HG02981 (cell line): ENCODE measurements around the gene C1D.
"Not testable (repeated sequence)": the region's sequence is repeated elsewhere in the genome, so short reads cannot be mapped to it uniquely, and the experiment has no call there.

Source experiments
- ATAC-seq: cut with Tn5 transposase; IDR thresholded peaks from one replicate; pipeline ENCODE4 v1.9.1; 2021; ENCODE audit warnings: mild to moderate bottlenecking, moderate library complexity; ENCODE audit not compliant: unreplicated experiment

The C1D gene, protein sequence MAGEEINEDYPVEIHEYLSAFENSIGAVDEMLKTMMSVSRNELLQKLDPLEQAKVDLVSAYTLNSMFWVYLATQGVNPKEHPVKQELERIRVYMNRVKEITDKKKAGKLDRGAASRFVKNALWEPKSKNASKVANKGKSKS

DNA sequence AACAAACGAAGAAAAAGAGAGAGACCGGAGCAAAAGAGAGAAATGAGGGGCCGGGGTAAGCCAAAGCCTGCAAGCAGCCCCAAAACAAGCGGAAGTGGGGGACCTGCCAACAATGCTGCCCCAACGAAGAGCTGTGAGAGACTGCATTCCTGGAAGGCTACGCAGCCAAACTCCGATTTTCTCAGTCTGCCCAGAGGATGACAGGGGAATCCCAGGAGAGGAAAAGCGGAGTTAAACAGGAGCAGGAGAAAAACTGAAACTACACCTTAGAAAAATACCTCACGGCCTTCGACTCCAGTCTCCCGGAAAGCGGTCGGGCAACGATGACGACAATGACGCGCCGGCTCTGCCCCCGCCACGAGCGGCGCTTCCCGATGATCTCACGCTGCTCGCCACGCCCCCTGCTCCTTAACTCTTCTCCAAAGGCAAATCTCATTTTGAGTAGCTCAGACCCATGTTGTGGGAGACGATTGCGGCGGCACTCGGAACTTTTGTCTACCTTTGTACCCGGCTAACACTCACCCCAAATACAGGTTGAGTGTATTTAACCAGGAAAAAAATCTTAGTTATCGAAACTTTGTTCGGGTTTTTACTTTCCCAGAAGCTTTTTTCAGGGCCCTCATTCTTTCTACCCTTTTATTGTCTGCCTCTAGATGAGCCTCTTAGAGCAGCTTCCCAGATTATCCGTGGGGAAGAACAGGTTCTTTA is at the start of gene C1D:
Gene C1D (minus strand): TSS at position 325 of the 708 bp plus-strand sequence. CDS start 15,694 bp downstream, outside the sequence.
- ATAC-seq, result peak; percentile 94

DNA sequence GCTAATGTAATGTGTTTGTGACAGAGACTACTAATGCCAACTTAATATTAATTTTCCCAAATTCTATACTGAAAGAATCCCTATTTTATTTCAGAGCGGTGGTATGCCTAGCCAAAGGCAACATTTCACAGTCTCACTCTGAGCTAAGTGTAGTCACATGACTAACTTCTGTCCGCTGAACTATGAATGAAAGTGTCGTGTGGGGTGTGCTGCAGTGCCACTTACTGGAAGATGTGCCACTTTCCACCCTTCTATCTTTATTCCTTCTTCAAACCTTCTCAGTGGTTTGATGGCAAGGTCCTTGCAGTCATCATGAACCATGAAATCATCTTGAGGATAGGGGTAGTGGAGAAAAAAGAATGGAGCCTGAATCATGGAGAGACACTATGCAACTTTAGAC is 47.3 kb upstream of the C1D start:
- no peak for ATAC-seq

GRCh38 chr2:68108120-68108519 is 45.3 kb upstream of the C1D start:
- no peak for ATAC-seq

DNA sequence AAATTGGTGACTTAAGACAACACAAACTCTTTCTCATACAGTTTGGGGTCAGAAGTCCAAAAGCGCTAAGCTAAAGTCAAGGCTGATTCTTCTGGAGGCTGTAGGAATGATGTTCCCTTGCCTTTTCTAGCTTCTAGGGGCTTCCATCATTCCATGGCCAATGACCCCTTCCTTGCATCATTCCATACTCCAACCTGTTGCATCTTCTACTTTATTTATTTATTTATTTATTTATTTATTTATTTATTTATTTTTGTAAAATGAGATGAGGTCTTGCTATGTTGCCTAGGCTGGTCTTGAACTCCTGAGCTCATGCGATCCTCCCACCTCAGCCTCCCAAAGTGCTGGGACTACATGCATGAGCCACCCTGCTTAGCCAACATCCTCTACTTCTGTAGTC is 44.7 kb upstream of the C1D start:
- ATAC-seq, result no peak

- ATAC-seq, result no peak
These were observed 41.5 kb upstream of the C1D start for GRCh38 chr2:68104111-68104835.

- ATAC-seq, result no peak
These were observed 40.9 kb upstream of the C1D start for GRCh38 chr2:68103709-68104055.

- ATAC-seq, result no peak
These were observed 40.4 kb upstream of the C1D start for GRCh38 chr2:68103030-68103708.

- ATAC-seq, result no peak
These were observed 37.4 kb upstream of the C1D start for GRCh38 chr2:68100189-68100588.

GRCh38 chr2:68099260-68099659 is 36.5 kb upstream of the C1D start:
- no peak for ATAC-seq

DNA sequence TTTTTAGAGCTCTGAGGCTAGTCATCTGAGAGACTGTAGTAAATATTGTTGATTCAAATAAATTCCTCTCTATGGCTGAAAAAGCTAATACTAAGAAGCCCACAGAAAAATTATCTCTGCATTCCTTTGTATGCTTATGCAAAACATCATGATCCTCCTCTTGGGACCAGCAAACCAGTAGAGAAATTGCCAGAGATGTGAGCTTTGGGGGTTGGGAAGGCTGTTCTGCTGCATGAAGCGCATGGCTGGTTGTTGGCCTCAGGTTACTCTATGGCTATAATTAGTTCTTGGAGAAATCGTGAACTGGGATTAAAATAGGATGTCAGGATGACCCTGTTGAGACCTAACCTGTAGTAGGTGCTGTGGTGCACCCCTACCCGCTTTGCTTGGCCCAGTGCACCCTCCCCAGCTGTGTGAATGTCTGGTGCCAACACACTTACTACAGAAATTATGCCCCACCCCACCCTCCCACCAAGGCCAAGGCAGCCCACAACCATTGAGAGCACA is 35.5 kb upstream of the C1D start:
- no peak for ATAC-seq

GRCh38 chr2:68094111-68094510 is 31.3 kb upstream of the C1D start:
- no peak for ATAC-seq

- ATAC-seq, result no peak
These were observed 30.8 kb upstream of the C1D start for GRCh38 chr2:68093634-68094033.

DNA sequence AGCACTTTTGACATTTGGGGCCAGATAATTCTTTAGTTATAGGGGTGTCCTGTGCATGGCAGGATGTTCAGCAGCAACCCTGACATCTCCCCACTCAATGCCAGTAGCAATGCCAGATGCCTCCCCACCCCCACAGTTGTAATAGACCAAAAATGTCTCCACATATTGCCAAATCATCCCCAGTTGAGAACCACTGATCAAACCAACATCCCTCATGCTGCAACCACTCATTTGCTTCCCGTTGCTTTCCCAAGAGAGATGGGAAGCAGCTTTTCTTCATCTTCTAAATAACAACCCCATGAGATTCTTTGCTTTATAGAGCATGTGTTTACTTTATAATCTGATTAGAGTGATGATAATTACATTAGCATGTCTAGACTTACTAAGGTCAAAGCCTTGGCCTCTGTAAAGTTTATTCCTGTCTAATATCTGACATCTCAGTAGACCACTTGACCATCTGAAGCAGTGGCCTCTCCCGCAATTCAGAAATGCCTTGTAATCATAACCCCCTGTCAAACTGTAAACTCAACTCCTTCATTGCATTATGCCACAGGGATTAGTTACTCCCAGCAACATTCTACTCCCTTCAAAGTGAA is 28.7 kb upstream of the C1D start:
- no peak for ATAC-seq

DNA sequence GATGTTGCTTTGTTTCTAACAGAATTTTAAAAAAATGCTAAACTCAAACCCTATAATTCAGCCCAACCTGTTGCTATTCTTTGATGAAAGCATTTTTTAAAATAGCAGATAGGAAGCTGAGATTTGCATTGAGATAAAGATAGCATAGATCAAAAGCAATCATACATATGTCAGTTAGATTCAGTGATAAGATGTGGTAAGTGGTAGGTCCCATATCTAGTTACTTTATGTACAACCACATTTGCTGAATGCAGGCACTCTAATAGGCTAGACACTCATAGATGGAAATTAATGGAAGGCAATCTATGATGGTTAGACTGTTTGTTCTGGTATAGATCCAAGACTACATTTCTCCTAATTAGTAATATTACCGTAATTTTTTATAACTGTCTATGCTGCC is 27.2 kb upstream of the C1D start:
- ATAC-seq, result no peak

DNA sequence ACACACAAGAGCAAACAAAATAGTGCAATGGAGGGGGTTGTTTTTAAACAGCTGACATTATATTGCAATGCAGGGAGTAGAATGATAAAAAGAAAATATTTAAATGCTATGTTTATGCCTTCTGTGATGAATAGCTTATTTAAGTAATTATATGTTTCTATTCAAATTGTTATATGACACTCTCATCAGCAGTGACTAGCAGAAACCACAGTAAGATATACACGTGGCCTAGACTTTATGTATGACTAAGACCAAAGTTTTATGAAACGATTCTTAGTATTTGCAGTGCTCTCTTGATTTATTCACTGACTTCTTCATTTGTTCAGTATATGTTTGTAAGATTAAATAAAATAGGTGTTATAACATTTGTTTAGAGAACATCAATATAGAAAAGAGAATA is 26.1 kb upstream of the C1D start:
- ATAC-seq, result no peak

- no peak for ATAC-seq
These were observed 23.4 kb upstream of the C1D start for GRCh38 chr2:68086166-68086565.

- ATAC-seq, result no peak
These were observed 20.5 kb upstream of the C1D start for GRCh38 chr2:68083346-68083745.

GRCh38 chr2:68074050-68074449 is 11.2 kb upstream of the C1D start:
- no peak for ATAC-seq

DNA sequence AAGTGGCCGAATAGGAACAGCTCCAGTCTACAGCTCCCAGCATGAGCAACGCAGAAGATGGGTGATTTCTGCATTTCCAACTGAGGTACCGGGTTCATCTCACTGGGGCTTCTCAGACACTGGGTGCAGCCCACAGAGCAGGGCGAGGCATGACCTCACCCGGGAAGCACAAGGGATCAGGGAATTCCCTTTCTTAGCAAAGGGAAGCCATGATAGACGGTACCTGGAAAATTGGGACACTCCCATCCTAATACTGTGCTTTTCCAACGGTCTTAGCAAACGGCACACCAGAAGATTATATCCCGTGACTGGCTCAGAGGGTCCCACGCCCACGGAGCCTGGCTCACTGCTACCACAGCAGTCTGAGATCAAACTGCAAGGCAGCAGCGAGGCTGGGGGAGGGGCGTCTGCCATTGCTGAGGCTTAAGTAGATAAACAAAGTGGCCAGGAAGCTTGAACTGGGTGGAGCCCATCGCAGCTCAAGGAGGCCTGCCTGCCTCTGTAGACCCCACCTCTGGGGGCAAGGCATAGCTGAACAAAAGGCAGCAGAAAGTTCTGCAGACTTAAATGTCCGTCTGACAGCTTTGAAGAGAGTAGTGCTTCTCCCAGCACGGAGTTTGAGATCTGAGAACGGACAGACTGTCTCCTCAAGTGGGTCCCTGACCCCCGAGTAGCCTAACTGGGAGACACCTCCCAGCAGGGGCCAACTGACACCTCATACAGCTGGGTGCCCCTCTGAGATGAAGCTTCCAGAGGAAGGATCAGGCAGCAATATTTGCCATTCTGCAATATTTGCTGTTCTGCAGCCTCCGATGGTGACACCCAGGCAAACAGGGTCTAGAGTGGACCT is 1.2 kb upstream of the C1D start:
- not testable (repeated sequence) for ATAC-seq

- ATAC-seq, result no peak
These were observed 2.2 kb downstream of the C1D start for GRCh38 chr2:68060652-68061051.
